Measurements from ENCODE around the gene TAB2.

DNA sequence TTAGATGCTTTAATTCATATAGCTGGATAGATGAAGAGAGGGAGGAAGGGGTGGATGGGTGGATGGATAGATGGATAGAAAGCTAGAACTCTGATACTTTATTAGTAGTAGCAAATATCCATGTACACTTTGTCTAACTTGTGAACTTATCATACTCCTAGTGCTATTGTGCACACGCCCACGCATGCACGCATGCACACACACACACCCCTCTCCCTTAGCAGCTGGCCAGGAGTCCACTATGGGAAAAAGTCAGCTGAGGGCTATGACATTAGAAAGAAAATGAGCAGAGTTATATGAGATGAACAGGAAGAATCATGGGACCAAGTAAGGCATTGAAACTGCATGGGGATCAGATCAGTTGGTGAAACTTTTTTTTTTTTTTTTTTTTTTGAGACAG lies 28.6 kb downstream of the TAB2 start:
- no peak for TF ChIP-seq NR1H2 (CRISPR knock-in tag; IDR thresholded peaks at IDR 0.05)
- no peak for TF ChIP-seq NFE2L1 (CRISPR knock-in tag; IDR thresholded peaks at IDR 0.05)
- TF ChIP-seq, protein P1, sequence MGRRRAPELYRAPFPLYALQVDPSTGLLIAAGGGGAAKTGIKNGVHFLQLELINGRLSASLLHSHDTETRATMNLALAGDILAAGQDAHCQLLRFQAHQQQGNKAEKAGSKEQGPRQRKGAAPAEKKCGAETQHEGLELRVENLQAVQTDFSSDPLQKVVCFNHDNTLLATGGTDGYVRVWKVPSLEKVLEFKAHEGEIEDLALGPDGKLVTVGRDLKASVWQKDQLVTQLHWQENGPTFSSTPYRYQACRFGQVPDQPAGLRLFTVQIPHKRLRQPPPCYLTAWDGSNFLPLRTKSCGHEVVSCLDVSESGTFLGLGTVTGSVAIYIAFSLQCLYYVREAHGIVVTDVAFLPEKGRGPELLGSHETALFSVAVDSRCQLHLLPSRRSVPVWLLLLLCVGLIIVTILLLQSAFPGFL (CRISPR knock-in tag; IDR thresholded peaks at IDR 0.05; ENCODE audit: borderline replicate concordance): no peak
- TF ChIP-seq, protein P2, sequence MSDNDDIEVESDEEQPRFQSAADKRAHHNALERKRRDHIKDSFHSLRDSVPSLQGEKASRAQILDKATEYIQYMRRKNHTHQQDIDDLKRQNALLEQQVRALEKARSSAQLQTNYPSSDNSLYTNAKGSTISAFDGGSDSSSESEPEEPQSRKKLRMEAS (CRISPR knock-in tag; IDR thresholded peaks at IDR 0.05): no peak
- TF ChIP-seq, protein P3, sequence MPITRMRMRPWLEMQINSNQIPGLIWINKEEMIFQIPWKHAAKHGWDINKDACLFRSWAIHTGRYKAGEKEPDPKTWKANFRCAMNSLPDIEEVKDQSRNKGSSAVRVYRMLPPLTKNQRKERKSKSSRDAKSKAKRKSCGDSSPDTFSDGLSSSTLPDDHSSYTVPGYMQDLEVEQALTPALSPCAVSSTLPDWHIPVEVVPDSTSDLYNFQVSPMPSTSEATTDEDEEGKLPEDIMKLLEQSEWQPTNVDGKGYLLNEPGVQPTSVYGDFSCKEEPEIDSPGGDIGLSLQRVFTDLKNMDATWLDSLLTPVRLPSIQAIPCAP (CRISPR knock-in tag; IDR thresholded peaks at IDR 0.05): no peak
- TF ChIP-seq, protein P4, sequence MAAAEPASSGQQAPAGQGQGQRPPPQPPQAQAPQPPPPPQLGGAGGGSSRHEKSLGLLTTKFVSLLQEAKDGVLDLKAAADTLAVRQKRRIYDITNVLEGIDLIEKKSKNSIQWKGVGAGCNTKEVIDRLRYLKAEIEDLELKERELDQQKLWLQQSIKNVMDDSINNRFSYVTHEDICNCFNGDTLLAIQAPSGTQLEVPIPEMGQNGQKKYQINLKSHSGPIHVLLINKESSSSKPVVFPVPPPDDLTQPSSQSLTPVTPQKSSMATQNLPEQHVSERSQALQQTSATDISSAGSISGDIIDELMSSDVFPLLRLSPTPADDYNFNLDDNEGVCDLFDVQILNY (CRISPR knock-in tag; IDR thresholded peaks at IDR 0.05): no peak

All from WTC11 (cell line).